Brain pericyte (primary cell): ENCODE results near the gene NIF3L1.

Experiments
- DNase-seq: peaks from one replicate; pipeline ENCODE4 v3.0.0-alpha.2; 2012; ENCODE audit warnings: low read depth, low spot score

Gene NIF3L1, protein sequence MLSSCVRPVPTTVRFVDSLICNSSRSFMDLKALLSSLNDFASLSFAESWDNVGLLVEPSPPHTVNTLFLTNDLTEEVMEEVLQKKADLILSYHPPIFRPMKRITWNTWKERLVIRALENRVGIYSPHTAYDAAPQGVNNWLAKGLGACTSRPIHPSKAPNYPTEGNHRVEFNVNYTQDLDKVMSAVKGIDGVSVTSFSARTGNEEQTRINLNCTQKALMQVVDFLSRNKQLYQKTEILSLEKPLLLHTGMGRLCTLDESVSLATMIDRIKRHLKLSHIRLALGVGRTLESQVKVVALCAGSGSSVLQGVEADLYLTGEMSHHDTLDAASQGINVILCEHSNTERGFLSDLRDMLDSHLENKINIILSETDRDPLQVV

GRCh38 chr2:200888704-200889625 lies at the start of gene NIF3L1, which contains the start of gene PPIL3:
Gene NIF3L1 (plus strand): TSS chr2:200889371. CDS start chr2:200891944, 2,573 bp downstream.
Gene PPIL3 (minus strand): TSS chr2:200889077. CDS start chr2:200887615, 1,462 bp downstream.
- DNase-seq = peak; percentile 91

DNA sequence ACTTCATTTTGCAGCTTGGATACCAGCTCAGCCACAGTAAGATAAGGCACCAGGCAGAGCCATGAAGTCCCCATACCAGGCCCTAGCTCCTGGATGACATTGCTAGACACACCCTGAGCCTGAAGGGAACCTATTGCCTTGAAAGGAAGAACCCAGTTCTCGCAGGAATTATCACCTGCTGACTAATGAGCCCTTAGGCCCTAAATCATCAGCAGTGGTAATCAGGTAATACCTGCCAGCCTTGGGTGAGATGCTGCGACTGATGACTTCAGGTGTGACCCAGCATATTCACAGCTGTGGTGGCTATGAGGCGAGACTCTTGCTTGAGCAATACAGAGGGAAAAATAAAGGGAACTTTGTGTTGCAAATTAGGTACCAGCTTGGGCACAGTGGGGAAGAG lies 49.7 kb upstream of the NIF3L1 start:
- no peak for DNase-seq

DNA sequence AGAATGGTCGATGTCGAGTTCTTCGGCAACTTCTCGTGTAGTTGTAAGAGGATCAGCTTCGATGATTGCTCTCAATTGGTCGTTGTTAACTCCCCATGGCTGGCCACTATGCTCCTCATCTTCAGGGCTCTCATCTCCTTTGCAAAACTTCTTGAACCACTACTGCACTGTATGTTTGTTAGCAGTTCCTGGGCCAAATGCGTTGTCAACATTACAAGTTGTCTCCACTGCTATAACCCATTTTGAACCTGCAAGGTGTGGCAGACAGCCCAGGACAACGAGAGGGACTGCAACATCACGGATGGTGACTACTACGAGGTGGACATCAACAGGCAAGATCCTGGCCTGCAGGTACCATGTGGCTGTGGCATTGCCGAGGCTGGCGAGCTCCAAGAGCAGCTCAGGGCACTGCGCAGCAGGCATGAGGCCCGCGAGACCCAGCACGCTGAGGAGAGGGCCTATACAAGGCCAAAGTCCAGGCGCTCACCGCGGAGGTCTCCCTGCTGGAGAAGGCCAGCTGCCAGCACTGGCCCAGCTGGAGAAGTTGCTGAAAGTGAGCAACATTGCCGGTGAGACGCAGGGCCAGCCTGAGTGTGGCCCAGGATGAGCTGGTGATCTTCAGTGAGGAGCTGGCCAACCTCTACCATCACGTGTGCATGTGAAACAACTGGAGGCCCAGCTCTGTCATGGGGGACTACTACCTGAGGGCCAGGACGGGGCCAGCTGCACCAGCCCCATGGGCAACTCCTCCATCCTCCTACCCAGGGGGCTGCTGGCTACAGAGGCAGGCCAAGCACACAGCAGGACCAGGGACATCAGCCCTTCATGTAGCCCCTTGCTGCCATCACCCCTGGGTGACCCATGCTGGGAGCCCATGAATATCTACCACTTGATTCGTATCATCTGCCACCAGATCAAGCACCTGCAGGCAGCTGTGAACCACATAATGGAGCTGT lies 44.9 kb upstream of the NIF3L1 start:
- DNase-seq = no peak

GRCh38 chr2:200845194-200845593 lies 44.0 kb upstream of the NIF3L1 start:
- no peak for DNase-seq

DNA sequence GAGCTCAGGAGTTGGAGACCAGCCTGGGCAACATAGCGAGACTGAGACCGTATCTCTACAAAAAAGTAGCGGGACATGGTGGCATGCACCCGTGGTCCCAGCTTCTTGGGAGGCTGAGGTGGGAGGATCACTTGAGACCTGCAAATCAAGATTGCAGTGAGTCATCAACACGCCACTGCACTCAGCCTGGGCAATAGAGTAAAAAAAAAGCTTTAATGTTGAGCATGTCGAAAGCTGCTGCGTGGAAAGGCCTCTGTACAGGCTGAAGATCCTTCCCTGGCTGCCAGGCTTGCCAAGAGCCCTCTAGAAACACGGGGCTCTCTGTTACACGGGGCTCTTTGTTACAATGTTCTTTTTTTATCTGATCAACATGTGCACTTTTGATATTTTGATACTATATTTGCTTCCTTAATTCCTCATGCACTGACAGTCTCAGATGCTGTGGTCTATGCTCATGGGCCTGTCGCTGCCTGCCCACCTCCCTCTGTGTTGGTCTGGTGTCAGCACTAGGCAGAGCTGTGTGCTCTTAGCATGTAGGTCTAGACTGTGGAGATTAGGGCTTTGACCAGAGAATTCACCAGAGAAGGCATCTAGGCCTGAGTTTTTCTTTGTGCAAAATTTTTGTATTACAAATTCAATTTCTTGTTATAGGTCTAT lies 43.4 kb upstream of the NIF3L1 start:
- DNase-seq = no peak

GRCh38 chr2:200847269-200847668 lies 41.9 kb upstream of the NIF3L1 start:
- DNase-seq = no peak

GRCh38 chr2:200847939-200848338 lies 41.2 kb upstream of the NIF3L1 start:
- DNase-seq = no peak

DNA sequence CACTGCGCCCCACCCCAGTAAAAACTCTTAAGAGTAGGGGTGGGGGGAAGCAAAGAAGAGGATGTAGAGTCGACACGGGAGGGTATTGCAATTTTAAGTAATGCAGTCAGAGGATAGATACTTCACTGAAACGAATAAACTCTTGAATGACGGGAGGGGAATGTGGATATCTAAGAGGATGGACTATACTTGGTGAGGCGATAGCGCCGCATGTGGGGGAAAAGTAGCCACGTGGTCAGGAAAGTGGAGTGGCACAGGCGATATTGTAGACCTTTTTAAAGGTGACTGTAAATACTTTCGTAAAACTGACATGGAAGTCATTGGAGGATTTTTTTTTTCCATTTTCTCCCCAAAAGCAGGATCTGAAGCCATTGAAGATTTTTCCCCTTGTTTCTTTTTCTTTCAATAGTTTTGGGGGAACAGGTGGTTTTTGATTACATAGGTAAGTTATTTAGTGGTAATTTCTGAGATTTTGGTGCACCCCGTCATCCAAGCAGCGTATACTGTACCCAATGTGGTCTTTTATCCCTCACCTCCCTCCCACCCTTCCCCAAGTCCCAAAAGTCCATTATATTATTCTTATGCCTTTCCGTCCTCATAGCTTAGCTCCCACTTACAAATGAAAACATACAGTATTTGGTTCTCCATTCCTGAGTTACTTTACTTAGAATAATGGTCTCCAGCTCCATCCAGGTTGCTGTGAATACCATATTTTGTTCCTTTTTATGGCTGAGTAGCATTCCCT lies 38.5 kb upstream of the NIF3L1 start:
- DNase-seq = no peak

GRCh38 chr2:200851398-200852248 lies 37.5 kb upstream of the NIF3L1 start:
- DNase-seq = no peak

DNA sequence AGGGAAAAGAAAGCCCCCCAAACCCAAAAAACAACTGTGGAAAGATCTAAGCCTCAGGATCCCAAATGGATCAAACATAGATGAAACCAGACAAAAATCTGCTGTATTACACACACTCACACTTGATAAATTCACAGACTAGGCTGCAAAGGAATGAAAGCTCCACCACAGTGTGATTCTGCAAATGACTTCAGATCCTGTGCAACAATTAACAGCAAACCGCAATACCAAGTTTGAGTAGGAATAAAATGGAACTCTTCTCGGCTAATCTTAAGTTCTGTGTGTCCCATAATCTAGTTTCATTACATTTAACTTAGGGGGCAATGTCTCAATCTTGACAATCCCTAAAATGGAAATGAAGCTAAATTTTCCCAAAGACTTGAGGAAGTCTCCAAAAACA lies 36.6 kb upstream of the NIF3L1 start:
- no peak for DNase-seq

DNA sequence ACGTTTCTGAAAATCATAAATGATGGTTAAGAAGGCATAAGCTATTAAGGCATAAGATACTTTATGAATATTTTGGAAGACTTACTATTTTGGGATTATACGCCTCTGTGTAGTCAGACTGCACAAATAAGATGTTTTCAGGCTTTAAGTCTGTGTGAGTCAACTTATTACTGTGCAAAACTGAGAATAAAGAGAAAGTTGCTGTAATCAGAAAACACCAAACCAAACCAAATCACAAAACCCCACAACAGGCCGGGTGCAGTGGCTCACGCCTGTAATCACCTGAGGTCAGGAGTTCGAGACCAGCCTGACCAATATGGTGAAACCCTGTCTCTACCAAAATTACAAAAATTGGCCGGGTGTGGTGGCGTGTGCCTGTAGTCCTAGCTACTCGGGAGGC lies 32.4 kb upstream of the NIF3L1 start:
- no peak for DNase-seq

- no peak for DNase-seq
Observed at GRCh38 chr2:200860092-200860795, 28.9 kb upstream of the NIF3L1 start.

GRCh38 chr2:200861617-200862155 lies 27.5 kb upstream of the NIF3L1 start:
- no peak for DNase-seq

DNA sequence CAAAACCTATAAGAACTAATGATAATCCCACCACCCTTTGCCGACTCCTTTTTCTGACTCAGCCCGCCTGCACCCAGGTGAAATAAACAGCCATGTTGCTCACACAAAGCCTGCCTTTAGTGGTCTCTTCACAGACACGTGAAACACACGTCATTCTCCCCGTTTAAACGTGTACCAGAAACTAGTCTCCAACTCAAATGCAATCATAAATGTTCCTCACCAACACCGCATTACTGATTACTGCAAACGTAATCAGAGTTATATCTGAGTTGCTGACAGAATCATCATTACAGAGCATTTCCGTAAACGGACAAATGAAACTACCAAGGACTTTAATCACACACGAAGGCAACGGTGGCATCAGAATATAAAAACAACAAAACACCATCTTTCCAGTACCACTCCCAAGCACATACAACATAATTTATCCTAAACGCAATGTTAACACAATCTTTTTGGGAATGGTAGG lies 26.6 kb upstream of the NIF3L1 start:
- DNase-seq = no peak

DNA sequence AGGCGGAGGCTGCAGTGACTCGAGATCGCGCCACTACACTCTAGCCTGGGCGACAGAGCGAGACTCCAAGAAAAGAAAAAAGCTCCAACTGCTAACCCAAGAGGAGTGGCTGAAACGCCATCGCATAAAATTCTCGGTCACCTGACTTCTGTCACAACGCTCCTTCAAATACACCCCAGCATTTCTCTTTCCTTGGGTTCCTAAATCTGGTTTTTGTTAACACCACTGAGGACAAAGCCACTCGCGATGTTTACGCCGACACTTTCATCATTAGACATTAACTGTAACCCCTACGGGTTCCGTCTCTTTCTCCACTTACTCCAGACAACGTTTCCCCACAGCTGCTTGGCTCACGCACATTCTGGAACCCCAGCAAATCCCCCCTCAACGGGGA lies 25.4 kb upstream of the NIF3L1 start:
- DNase-seq = no peak

DNA sequence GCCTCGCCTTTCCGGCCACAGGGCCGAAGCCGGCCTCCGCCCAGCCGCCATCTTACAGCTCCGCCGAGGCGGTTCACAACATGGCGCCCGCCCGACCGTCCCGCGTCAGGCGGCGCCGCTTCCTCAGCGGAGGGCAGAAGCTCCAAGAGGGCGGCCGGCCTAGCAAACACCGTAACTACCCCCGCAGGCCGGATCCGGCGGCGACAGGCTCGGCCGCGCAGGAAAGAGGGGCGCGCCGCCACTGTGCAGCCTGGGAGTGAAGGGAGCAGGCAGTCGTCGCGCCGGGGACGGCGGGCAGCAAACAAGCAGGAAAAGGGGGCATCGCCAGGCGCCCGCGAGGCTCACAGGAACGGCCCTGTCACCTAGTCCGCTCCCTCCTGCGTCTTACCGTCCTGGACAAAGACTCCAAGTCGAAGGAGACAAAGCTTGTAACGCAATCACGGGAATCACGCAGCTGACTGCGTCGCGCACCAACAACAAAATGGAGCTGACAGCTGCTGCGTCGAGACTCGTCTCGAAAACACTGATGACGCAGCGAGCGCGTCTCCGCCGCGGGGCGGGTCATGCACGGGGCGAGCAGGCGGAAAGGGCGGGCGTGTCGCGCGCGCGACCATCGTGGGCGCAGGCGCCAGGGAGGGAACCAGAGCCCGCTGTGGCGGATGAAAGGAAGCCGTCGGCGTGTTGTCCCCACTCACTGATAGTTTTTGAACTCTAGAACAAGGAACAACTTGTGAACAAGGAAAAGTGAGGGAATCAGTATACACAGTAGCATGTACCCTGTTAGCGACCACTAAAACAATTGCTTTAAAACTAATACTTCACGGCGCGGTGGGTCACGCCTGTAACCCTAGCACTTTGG lies 24.8 kb upstream of the NIF3L1 start, which contains the start of gene CLK1:
CLK1 (minus strand) TSS at position 483 of the 859 bp plus-strand sequence. CDS start 2,796 bp downstream, outside the sequence.
- peak; percentile 82 for DNase-seq

DNA sequence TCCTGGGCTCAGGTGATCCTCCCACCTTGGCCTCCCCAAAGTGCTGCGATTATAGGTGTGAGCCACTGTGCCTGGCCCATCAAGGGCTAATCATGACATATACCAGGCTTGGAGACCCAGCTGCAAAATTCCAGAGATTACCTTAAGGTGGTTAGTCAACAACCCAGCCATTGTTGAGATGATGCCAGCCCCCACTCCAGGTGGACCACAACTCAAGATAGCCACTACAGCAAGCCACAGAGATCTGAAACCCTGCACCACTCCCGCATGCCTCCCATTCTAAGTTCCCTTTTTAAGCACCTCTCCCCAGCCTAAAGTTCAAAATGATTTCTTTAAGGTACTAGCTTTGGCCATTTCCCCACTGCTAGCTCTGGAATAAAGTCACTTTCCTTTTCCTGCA lies 20.2 kb upstream of the NIF3L1 start:
- no peak for DNase-seq
